Epithelial cell of prostate (primary cell): Measurements from ENCODE around the gene STAT6.

ENCODE experiments used
- DNase-seq: peaks from one replicate; pipeline ENCODE4 v3.0.0-alpha.2; 2011; ENCODE audit warnings: low read depth, low spot score
- H3K27ac ChIP-seq: fragments of 450-650 bp; 2 replicates; pipeline ENCODE4 v1.5.1; 2017; ENCODE audit warnings: mild to moderate bottlenecking

Gene STAT6

DNA sequence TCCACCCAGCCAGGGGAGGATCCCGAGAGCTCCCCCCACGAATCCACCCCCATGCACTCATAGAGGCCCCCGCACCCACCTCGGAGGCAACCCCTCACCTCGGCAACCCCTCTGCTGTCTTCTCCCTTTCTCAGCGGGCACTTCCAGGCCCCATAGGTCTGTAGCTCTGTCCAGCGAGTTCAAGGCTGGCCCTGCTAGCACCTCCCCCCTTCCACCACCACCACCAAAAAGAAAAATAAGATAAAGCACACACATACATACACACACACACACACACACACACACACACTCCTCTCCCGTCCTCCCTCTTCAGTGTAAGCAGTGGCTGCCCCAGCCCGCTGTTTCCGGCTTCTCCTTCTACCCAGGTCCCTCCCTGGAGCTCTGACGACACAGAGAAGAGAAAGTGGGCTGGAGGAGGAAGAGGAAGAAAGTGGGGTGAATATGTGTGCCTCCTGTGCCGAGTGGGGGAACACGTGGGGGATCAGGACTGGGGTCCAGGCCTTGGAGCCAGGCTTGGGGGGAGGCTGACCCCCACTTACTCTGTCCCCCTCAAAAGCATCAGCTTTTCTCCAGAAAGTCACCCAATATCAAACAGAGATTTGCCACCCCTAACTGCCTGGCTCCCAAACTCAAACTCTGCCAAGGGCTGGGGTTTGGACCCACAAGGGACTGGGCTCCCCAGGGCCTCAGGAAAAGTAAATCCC lies at the start of gene STAT6:
STAT6 (minus strand) TSS at position 332 of the 704 bp plus-strand sequence. CDS start 3,084 bp downstream, outside the sequence.
- DNase-seq = no peak
- H3K27ac ChIP-seq = peak within 1 kb of the TSS; percentile 99

DNA sequence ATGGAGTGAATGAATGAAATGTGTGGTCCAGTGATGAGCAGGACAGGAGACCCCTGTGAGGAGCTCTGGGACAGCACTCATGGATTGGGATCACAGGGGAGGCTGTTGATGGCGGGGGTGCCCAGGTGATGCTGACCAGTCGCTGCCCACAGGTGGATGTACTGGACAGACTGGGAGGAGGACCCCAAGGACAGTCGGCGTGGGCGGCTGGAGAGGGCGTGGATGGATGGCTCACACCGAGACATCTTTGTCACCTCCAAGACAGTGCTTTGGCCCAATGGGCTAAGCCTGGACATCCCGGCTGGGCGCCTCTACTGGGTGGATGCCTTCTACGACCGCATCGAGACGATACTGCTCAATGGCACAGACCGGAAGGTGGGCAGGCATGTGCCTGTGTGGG lies 49.6 kb upstream of the STAT6 start:
- no peak overlapping the region for H3K27ac ChIP-seq
- DNase-seq = no peak

- DNase-seq = no peak
- no peak overlapping the region for H3K27ac ChIP-seq
Measured at GRCh38 chr12:57160040-57160439, 48.9 kb upstream of the STAT6 start.

GRCh38 chr12:57159311-57159710 lies 48.1 kb upstream of the STAT6 start:
- H3K27ac ChIP-seq = no peak overlapping the region
- no peak for DNase-seq

DNA sequence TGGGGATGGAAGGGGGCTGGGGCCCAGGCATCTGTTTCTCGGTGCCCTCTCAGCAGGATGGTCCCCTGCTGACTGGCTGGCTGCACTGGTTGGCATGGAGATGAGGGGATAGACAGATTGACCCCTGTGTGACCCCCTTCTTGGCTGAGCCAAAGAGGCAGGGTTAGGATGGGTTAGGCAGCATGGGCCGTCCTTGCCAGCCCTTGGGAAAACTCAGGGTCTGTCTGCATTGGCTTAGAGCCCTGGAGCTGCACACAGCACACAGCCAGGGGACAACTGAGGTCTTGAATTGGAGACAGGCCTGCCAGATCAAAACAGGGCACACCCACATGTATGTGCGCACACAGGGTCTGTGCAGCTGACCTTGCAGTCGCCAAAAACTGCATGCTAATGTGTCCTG lies 47.5 kb upstream of the STAT6 start:
- no peak for DNase-seq

GRCh38 chr12:57158186-57158585 lies 47.0 kb upstream of the STAT6 start:
- no peak overlapping the region for H3K27ac ChIP-seq
- DNase-seq = no peak

More for the DNA sequence above, 47.5 kb upstream of the STAT6 start:
- H3K27ac ChIP-seq = no peak overlapping the region

DNA sequence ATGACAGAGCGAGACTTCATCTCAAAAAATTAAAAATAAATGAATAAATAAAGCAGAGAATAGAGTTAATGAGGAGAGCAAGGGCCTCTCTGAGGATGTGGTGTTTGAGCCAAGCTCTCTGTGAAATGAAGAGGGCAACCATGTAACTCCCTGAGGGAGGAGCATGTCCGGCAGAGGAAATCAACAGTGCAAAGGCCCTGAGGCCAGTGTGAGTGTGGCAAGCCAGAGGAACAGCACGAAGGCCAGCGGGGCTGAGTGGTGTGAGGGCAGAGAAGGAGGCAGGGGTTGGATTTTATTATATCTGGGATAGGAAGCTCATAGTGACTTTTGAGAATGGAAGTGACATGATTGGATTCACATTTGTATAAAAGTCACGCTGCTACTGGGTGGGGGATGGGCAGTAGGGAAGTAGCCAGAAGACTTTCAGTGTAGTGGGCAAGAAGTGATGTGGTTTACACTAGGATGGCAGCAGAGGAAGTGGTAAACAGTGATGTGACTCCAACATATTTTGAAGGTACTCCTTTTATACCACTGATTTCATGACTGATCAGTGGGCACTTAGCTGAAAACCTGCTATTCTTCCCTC lies 46.5 kb upstream of the STAT6 start:
- no peak for DNase-seq
- no peak overlapping the region for H3K27ac ChIP-seq

DNA sequence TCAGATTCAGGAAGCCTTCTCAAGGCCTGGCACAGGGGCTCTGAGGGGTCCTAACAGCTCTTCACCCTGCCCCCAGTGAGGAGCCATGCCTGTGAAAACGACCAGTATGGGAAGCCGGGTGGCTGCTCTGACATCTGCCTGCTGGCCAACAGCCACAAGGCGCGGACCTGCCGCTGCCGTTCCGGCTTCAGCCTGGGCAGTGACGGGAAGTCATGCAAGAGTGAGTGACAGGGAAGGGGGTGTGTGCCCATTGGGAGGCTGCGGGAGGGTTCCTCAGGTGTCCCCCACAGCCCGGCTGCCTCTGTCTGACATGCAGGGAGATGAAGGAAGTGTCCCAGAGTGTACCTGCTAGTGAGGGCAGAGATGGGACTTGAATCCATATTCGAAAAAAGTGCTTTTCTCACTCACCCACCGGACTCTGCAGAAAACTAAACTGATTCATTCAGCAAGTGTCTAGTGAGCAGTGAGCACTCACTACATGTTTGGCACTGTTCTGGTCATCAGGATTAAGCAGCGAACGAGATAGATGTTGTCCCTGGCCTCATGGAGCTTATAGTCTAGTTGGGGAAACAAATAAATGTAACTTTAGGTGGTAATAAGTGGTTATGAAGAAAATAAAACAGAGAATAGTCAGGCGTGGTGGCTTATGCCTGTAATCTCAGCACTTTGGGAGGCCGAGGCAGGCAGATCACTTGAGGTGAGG lies 45.7 kb upstream of the STAT6 start:
- no peak overlapping the region for H3K27ac ChIP-seq
- no peak for DNase-seq

- H3K27ac ChIP-seq = no peak overlapping the region
- DNase-seq = no peak
Measured at GRCh38 chr12:57154804-57155434, 43.8 kb upstream of the STAT6 start.

GRCh38 chr12:57154076-57154475 lies 42.9 kb upstream of the STAT6 start:
- H3K27ac ChIP-seq = no peak overlapping the region
- no peak for DNase-seq

GRCh38 chr12:57153415-57153997 lies 42.3 kb upstream of the STAT6 start:
- no peak overlapping the region for H3K27ac ChIP-seq
- no peak for DNase-seq

- H3K27ac ChIP-seq = peak overlapping the region; percentile 79
- no peak for DNase-seq
Measured at GRCh38 chr12:57152639-57153038, 41.5 kb upstream of the STAT6 start.

GRCh38 chr12:57151741-57152630 lies 40.8 kb upstream of the STAT6 start:
- no peak for DNase-seq
- H3K27ac ChIP-seq = peak overlapping the region; percentile 79

GRCh38 chr12:57150400-57151000 lies 39.3 kb upstream of the STAT6 start:
- no peak for DNase-seq
- H3K27ac ChIP-seq = no peak overlapping the region

GRCh38 chr12:57149245-57149900 lies 38.2 kb upstream of the STAT6 start:
- no peak for DNase-seq
- no peak overlapping the region for H3K27ac ChIP-seq

DNA sequence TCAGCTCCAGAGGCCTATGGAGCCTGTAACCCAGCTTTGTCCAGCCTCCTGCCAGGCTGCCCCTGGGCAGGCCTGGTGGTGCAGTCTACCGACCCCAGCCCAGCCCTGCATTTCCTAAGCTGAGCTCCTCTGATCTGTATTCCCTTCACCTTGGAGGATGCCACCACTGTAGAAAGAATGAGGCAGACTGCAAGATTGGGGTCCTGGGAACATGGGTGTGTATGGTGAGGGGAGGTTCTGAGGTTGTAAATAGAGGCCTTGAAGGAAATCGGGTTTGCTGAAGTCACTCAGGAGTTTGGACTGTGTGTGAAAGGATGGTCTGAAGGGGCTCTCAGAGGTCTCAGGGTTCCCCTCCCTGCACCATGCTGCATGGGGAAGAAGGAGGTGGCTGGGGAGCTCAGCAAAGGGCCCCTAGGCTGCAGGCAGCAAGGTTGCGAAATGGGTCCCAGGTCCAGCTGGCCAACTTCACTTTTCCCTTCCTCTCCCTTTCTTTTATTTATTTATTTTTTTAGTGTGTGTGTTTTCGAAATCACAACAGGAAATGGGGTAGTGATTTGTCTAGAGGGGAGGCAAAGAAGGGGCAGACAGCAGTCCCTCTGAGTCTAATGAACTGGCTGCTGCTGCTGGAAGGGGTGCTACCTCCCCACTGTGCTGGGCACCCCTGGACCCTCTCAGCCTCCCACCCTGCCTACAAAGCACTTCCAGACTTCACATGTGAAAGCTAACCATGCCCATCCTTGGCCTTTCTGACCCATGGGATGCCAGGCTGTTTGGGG lies 37.5 kb upstream of the STAT6 start:
- H3K27ac ChIP-seq = no peak overlapping the region
- no peak for DNase-seq

DNA sequence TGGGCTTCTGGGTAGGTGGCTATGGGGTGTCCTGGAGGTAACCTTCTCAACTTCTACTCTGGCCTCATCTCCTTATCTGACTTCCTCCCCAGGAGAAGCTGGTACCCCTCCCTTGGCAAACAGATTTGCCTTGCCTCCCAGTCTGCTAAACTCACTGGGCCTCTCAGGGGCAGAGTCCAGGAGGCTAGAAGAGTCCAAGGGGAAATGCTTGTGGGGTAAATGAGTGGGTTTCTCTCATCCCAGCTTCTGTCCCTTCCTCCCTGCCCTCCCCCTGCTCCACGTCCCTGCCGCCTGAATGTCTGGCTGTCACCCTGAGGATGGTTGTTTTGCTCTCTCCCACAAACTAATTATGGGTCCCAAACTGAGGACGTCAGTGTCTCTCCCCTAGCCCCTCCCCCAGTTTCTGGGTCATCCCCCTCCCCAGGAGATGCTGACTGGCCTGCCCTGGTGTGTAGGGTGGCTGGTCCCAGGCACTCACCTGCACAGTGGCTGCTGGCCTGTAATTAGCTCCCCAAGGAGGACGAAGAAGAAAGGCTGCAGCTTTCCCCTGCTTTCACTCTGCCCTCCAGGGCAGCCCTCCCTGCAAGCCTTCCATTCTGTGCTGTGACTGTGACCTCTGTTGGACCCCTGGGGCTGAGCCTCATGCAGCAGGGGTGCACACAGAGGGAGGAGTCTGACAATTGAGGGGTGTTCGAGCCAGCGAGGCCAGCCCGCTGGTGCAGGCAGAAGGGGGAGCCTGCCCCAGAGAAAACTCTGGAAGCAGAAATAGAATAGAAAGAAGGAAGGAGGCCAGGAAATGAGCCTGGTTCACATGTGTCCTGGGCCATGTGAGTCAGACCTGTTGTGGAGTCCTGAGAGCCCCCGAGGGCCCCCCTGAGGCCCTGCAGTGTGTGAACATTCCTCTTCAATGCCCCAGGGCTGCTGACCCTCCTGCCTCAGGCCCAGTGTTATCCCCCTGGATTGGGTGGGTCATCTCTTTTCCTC lies 36.1 kb upstream of the STAT6 start, which contains the start of gene LRP1-AS:
LRP1-AS (minus strand) TSS at position 659 of the 984 bp plus-strand sequence.
- no peak for DNase-seq
- H3K27ac ChIP-seq = no peak within 1 kb of the TSS
